IPS-15b (cell line): ENCODE data around the gene FOXR2.

ENCODE experiments used
- H3K27me3 ChIP-seq: one replicate; pipeline ENCODE4 v1.6.1; 2013; ENCODE audit warnings: low read length; ENCODE audit not compliant: control insufficient read depth, insufficient read depth
- H3K36me3 ChIP-seq: one replicate; pipeline ENCODE4 v1.6.1; 2013; ENCODE audit warnings: low read length; ENCODE audit not compliant: control insufficient read depth, insufficient read depth
- H3K4me1 ChIP-seq: one replicate; pipeline ENCODE4 v1.6.1; 2013; ENCODE audit warnings: mild to moderate bottlenecking, low read length; ENCODE audit not compliant: control insufficient read depth, insufficient read depth
- H3K4me3 ChIP-seq: one replicate; pipeline ENCODE4 v1.5.1; 2013; ENCODE audit warnings: low read depth, low read length
- H3K9ac ChIP-seq: one replicate; pipeline ENCODE4 v1.6.1; 2013; ENCODE audit warnings: low read depth, mild to moderate bottlenecking, low read length
- H3K9me3 ChIP-seq: one replicate; pipeline ENCODE4 v1.6.1; 2013; ENCODE audit warnings: mild to moderate bottlenecking, low read length; ENCODE audit not compliant: control insufficient read depth, insufficient read depth

FOXR2 gene

DNA sequence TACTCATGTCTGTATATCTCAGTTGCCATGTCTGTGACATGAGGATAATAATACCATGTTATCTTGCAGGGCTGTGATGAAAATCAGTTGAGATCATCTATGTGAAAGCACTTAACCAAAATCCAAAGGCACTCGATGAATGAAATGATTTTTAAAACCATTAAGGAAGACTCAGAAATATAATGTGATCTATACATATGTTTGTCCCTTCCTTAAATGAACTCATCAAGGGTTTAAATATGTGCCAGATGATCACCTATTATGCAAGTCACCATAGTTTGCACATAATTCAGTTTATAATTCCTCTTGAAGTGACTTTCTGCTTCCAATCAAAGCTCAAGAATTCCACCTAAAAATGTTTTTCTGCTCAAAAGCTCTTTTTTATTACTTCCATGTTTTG lies at the start of gene FOXR2:
FOXR2 (plus strand) TSS at position 301 of the 400 bp plus-strand sequence. CDS start 312 bp downstream, outside the sequence.
- no peak within 1 kb of the TSS for H3K4me3 ChIP-seq
- H3K9ac ChIP-seq: no peak within 1 kb of the TSS
- no peaks in the 10 kb centered on the region for H3K36me3 ChIP-seq
- H3K4me1 ChIP-seq: no peaks in the 10 kb centered on the region
- H3K27me3 ChIP-seq: no peaks in the 10 kb centered on the region
- H3K9me3 ChIP-seq: peaks cover 12% of the 10 kb centered on the region

DNA sequence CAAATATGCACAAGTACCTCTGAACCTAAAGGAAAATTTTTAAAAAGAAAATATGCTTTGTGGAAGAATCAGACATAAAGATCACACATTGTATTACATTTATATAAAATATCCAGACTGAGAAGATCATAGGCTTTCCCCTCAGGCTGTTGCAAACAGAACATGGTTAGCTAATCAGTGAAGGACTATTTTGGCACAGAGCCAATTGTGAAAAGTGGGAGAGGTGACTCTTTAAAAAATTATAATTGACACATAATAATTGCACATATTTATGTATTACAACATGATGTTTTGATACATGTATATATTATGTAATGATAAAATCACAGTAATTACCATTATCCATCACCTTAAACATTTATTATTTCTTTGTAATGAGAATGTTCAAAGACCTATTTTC lies 44.1 kb upstream of the FOXR2 start:
- Histone ChIP-seq H3K4me1 (no peaks in the 10 kb centered on the region), H3K27me3 (no peaks in the 10 kb centered on the region), H3K36me3 (no peaks in the 10 kb centered on the region), H3K4me3 (no peak overlapping the region), H3K9ac (no peak overlapping the region), H3K9me3 (peaks cover 4% of the 10 kb centered on the region)

DNA sequence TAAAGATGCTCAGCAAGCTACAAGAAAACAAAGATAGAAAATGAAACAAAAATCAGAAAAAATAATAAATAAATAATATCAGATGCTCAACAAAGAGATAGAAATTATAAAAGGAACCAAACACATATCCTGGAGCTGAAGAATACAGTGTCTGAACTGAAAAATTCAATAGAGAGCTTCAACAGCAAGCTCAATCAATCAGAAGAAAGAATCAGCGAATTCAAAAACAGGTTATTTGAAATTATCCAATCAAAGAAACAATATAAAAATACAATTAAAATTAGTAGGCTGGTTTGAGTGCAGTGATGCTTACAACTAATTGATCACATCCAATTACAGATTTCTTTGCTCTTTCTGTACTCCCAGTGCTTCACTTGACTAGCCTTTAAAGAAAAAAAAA lies 40.8 kb upstream of the FOXR2 start:
- Histone ChIP-seq H3K27me3 (no peaks in the 10 kb centered on the region), H3K4me1 (no peaks in the 10 kb centered on the region), H3K9ac (no peak overlapping the region), H3K36me3 (no peaks in the 10 kb centered on the region), H3K9me3 (peaks cover 9% of the 10 kb centered on the region), H3K4me3 (no peak overlapping the region)

- H3K9ac ChIP-seq: no peak overlapping the region
- H3K9me3 ChIP-seq: peaks cover 11% of the 10 kb centered on the region
- H3K4me1 ChIP-seq: no peaks in the 10 kb centered on the region
- H3K4me3 ChIP-seq: no peak overlapping the region
- no peaks in the 10 kb centered on the region for H3K27me3 ChIP-seq
- no peaks in the 10 kb centered on the region for H3K36me3 ChIP-seq
These were observed 29.9 kb upstream of the FOXR2 start for GRCh38 chrX:55593296-55593695.

DNA sequence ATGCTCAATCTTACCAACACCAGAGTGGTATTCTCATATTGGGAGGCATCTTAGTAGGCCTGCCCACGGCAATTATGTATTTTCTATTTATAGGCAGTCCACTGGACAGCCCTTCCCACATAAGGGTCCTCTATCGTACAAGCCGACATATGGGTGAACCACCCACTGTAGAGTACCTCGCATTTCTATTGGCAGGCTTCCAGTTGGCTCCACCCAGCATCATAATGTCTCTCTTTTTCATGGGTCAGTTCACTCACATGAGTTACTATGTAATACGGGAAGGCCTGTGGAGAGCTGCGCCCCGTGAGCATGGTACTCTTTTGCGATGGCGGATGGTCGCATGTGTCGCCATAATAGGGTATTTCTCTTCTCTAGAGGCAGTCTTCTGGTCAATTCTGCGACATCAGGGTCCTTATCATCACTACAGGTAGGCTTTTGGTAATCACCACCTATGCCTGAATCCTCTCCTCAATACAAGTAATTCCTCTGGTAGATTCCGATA lies 29.4 kb upstream of the FOXR2 start:
- Histone ChIP-seq H3K36me3 (no peaks in the 10 kb centered on the region), H3K9ac (no peak overlapping the region), H3K4me3 (no peak overlapping the region), H3K4me1 (no peaks in the 10 kb centered on the region), H3K9me3 (peaks cover 11% of the 10 kb centered on the region), H3K27me3 (no peaks in the 10 kb centered on the region)

GRCh38 chrX:55598333-55598732 lies 24.9 kb upstream of the FOXR2 start:
- H3K27me3 ChIP-seq: no peaks in the 10 kb centered on the region
- H3K9ac ChIP-seq: no peak overlapping the region
- H3K9me3 ChIP-seq: peaks cover 5% of the 10 kb centered on the region
- H3K4me1 ChIP-seq: no peaks in the 10 kb centered on the region
- no peak overlapping the region for H3K4me3 ChIP-seq
- H3K36me3 ChIP-seq: no peaks in the 10 kb centered on the region

- peaks cover 12% of the 10 kb centered on the region for H3K9me3 ChIP-seq
These were observed 3.7 kb upstream of the FOXR2 start for GRCh38 chrX:55619547-55619946.

GRCh38 chrX:55624403-55624802 lies 1.2 kb downstream of the FOXR2 start:
- peaks cover 12% of the 10 kb centered on the region for H3K9me3 ChIP-seq
- no peaks in the 10 kb centered on the region for H3K27me3 ChIP-seq
- no peak overlapping the region for H3K9ac ChIP-seq
- no peaks in the 10 kb centered on the region for H3K36me3 ChIP-seq
- no peak overlapping the region for H3K4me3 ChIP-seq
- no peaks in the 10 kb centered on the region for H3K4me1 ChIP-seq

More at GRCh38 chrX:55619547-55619946, 3.7 kb upstream of the FOXR2 start:
- Histone ChIP-seq H3K9ac (no peak overlapping the region), H3K4me3 (no peak overlapping the region), H3K36me3 (no peaks in the 10 kb centered on the region), H3K4me1 (no peaks in the 10 kb centered on the region), H3K27me3 (no peaks in the 10 kb centered on the region)

- no peak overlapping the region for H3K4me3 ChIP-seq
- H3K27me3 ChIP-seq: no peaks in the 10 kb centered on the region
These were observed 12.9 kb downstream of the FOXR2 start for GRCh38 chrX:55636109-55636508.

DNA sequence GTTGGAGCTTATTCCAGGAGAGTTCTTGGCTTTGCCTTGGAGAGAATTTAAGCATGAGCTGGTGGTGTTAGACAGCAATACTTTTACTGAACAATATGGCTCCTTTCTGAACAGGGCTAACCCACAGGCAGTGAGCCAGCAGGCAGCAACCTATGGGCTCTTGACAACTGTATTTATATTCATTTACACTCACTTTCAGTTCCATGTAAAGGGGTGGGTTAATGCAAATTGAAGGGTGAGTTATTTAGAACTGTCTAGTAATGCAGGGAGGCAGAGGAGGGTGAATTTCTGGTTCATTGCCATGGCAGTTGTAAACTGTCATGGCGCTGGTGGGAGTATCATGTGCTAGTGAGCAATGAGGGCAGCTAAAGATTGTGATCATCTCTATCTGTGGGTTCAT lies 15.7 kb downstream of the FOXR2 start:
- Histone ChIP-seq H3K4me3 (no peak overlapping the region), H3K36me3 (no peaks in the 10 kb centered on the region), H3K27me3 (no peaks in the 10 kb centered on the region), H3K9me3 (no peaks in the 10 kb centered on the region), H3K4me1 (no peaks in the 10 kb centered on the region), H3K9ac (no peak overlapping the region)

More at GRCh38 chrX:55636109-55636508, 12.9 kb downstream of the FOXR2 start:
- Histone ChIP-seq H3K9ac (no peak overlapping the region), H3K4me1 (no peaks in the 10 kb centered on the region), H3K36me3 (no peaks in the 10 kb centered on the region), H3K9me3 (no peaks in the 10 kb centered on the region)

- H3K36me3 ChIP-seq: no peaks in the 10 kb centered on the region
- peaks cover 10% of the 10 kb centered on the region for H3K9me3 ChIP-seq
These were observed 17.7 kb downstream of the FOXR2 start for GRCh38 chrX:55640854-55641253.

GRCh38 chrX:55648434-55648833 lies 25.2 kb downstream of the FOXR2 start:
- H3K4me3 ChIP-seq: no peak overlapping the region
- no peaks in the 10 kb centered on the region for H3K27me3 ChIP-seq
- peaks cover 10% of the 10 kb centered on the region for H3K9me3 ChIP-seq
- no peaks in the 10 kb centered on the region for H3K36me3 ChIP-seq
- no peaks in the 10 kb centered on the region for H3K4me1 ChIP-seq
- no peak overlapping the region for H3K9ac ChIP-seq

More at GRCh38 chrX:55640854-55641253, 17.7 kb downstream of the FOXR2 start:
- no peaks in the 10 kb centered on the region for H3K4me1 ChIP-seq
- no peak overlapping the region for H3K4me3 ChIP-seq
- H3K9ac ChIP-seq: no peak overlapping the region
- no peaks in the 10 kb centered on the region for H3K27me3 ChIP-seq
